ENCODE data around the gene THBD.

The THBD gene

GRCh38 chr20:23007462-23007861 lies 42.0 kb downstream of the THBD start:
- DNase-seq: no peak

GRCh38 chr20:23005776-23006175 lies 43.7 kb downstream of the THBD start:
- DNase-seq: no peak

- DNase-seq: no peak
Measured at GRCh38 chr20:23003881-23004460, 45.5 kb downstream of the THBD start.

GRCh38 chr20:23003077-23003635 lies 46.3 kb downstream of the THBD start:
- DNase-seq: no peak

- no peak for DNase-seq
Measured at GRCh38 chr20:23002276-23002675, 47.2 kb downstream of the THBD start.

DNA sequence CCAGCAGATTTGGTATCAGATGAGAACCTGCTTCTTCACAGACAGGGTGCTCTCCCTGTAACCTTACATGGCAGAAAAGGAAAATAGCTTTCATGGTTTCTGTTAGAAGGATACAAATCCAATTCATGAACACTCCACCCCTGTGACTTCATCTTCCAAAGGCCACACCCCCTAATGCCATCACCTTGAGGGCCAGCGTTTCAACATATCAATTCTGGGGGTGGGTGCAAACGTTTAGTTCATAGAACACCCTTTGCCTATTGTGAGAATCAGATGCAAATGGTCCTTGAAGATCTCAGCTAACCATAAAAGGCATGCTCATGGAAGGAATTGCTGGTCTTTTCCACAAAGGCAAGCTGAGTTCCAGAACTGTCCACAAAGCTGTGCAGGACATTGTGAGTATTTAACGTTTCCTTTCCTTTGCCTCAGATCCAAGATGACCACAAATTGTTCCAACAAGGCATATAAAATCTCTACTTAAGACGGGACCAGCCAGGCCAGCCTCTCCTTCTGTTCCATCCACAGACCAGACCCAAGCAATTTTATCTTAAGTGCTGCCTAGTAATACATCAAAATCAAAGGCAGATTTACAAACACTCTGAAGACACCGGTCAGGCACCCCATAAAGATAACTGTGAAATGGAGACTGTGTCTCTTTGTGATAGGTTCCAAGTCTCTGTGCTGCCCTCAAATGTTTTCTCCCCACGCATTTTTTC lies 49.1 kb downstream of the THBD start:
- no peak for DNase-seq

DNA sequence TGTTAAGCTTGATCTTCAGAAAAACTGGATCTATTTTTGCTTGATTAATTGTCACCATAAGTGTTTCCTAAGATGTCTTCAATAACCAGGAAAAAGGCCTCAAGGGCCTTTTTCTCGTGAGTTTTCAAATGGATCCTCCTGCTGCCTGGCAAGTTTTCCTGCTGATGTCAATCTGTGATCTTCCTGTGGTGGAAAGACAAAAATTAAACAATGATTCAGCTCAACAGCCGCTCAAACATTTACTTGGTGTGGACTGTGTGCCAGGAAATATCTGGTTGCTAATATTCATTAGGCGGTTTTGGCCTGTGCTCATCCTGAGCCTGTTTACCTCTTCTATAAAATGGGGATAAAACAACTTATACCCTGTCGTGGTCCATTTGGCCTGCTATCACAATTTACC lies 49.7 kb downstream of the THBD start:
- no peak for DNase-seq

- DNase-seq: no peak
Measured at GRCh38 chr20:22998476-22998875, 51.0 kb downstream of the THBD start.

DNA sequence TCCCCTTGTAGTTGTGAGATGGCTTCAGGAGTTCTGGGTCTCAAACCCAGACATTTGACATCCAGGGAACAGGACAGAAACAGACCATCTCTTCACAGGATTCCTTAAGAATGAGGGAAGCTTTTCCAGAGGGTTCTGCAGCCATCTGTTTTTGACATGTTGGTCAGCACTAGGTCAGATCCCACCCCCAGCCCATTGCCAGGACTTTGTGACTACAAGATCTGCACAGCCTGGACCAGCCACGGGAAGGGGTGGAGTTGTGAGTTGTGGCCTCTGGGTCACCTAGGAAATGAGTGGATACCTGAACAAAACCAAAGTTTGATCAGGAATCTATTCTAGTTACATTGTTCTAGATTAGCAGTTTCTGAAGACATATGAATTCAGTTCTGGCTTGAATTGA lies 53.5 kb downstream of the THBD start:
- no peak for DNase-seq
